LNCaP clone FGC (cell line): ENCODE measurements around the gene EFNB3.

Experiments
- DNase-seq: peaks from one replicate; pipeline ENCODE4 v3.0.0-alpha.2; 2011; ENCODE audit warnings: low read depth
- H3K4me3 ChIP-seq: 2 replicates; pipeline ENCODE4 v1.5.1; 2011; ENCODE audit warnings: mild to moderate bottlenecking, low read depth, low read length, control low read depth
- TF ChIP-seq, protein P1 (sequence below): IDR thresholded peaks from 2 replicates; pipeline ENCODE4 v1.5.1; 2012; ENCODE audit warnings: mild to moderate bottlenecking; ENCODE audit not compliant: control insufficient read depth, insufficient read depth; ENCODE audit errors: extremely low read depth

The EFNB3 gene

DNA sequence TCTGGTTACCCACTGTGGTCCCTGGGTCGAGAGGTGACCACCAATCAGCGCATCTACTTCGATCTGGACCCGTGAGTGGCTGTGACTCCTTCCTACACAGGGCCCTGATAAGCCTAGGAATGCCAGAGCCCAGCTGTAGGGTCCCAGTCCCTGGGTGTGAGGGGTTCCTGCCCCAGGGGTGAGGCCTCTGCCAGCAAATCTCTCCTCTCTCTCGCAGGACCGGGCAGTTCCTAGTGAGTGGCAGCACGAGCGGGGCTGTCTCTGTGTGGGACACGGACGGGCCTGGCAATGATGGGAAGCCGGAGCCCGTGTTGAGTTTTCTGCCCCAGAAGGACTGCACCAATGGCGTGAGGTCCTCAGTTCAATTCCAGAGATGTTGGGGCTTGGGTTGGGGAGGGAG is 2.2 kb upstream of the EFNB3 start:
- DNase-seq: no peak
- no peak overlapping the region for H3K4me3 ChIP-seq
- TF ChIP-seq, protein P1, sequence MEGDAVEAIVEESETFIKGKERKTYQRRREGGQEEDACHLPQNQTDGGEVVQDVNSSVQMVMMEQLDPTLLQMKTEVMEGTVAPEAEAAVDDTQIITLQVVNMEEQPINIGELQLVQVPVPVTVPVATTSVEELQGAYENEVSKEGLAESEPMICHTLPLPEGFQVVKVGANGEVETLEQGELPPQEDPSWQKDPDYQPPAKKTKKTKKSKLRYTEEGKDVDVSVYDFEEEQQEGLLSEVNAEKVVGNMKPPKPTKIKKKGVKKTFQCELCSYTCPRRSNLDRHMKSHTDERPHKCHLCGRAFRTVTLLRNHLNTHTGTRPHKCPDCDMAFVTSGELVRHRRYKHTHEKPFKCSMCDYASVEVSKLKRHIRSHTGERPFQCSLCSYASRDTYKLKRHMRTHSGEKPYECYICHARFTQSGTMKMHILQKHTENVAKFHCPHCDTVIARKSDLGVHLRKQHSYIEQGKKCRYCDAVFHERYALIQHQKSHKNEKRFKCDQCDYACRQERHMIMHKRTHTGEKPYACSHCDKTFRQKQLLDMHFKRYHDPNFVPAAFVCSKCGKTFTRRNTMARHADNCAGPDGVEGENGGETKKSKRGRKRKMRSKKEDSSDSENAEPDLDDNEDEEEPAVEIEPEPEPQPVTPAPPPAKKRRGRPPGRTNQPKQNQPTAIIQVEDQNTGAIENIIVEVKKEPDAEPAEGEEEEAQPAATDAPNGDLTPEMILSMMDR: no peak

DNA sequence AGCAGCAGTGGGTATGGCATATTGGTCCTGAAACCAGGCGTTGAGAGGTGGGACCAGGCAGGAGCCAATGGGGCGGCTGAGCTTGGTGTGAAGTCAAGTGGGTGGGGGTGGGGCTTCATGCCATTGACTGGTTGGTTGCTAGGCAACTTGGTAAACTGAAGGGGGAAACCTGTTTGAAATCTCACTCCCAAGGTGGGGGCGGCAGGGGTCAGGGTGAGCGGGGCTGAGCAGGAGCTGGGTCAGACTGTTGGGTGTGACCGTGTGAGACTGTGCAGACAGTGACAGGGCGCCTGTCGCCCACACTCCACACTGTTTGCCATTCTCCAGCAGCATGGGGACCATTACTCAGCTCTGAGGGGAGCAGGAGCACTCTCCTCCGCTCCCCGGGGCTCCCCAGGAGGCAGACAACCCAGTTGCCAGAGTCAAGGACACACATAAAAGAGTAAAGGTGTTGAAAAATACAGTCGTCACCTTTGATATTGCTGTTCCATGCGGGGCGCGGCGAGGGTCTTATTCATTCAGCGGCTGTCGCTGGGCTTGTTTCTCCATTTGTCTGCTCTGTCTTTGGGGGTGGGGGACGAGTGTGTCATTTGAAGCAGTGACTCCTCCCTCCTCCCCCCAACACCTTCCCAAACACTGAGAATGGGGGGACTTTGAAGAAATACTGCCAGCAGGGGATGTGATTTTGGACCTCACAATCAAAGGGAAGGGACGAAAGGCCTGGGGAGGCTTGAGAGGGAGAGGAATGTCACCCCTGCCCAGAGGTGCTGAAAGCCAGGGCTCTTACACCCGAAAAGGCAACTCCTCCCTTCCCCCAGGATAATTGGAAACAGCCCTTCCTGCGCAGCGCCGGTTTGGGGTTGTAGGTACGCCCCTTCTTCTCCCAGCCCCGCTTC is 1.2 kb upstream of the EFNB3 start:
- no peak for DNase-seq
- peak overlapping the region; percentile 44 for H3K4me3 ChIP-seq
- TF ChIP-seq, protein P1: no peak

DNA sequence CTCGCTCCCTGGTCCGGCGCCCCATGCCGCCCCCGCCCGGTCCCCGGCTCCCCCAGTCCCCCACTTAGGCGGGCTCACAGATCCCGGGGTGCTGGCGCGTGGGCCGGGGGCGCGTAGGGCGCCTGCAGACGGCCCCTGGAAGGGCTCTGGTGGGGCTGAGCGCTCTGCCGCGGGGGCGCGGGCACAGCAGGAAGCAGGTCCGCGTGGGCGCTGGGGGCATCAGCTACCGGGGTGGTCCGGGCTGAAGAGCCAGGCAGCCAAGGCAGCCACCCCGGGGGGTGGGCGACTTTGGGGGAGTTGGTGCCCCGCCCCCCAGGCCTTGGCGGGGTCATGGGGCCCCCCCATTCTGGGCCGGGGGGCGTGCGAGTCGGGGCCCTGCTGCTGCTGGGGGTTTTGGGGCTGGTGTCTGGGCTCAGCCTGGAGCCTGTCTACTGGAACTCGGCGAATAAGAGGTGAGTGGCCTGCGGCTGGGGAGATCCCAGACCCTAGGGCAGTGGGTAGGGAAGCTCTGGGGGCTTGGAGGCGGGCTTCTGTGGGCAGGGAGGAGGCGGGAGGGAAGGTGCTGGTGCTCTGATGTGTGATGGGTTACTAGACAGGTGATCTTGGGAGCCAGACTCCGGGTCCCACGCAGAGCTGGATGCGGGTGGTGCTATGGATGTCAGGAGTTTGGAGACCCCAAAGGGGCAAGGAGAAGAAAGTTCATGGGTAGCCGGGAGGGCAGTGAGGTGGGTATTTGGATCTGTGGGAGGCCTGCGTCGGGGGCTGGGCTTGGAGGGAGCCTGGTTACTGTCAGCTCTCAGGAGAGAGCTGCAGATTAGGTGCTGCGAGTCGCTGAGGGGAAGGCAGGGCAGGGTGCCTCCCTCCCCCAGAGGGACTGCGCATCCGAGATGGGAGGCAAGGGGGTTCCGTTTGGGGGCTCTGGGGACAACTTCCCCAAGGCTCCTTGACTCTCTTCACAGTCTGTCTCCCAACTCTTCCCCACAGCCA is 560 bp downstream of the EFNB3 start:
- TF ChIP-seq, protein P1: no peak
- peak overlapping the region; percentile 44 for H3K4me3 ChIP-seq
- no peak for DNase-seq

DNA sequence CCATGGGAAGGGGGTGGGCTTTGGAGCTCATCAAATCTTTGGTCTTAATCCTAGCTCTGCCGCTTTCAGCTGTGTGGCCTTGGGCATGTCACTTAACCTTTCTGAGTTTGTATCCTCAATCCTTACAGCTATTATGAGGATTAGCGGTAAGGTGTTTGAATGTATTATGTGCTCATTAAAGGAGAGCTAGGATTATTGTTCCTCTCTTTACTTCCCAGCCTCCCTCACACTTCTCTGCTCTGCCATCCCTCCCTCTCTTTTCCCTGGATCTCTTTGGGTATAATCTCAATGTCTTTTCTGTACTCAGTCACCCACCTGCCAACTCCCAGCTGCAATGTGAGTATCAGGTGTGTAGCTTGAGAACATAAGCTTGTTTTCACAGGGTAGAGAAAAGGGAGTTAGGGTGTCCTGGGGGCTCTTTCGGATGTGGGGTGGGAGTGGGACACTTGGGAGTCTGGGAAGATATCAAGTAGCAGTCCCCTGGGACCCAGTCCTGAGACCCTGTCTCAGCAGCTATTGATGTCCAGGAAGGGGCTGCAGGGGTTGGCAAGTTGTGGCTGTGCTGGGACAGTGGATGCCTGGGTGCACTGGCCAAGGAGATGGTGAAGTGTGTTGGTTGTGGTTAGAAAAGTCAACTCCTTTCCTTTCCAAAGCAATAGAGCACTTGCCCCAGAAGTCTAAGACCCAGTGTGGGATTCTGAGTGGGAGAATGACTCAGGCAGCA is 1.8 kb downstream of the EFNB3 start:
- TF ChIP-seq, protein P1: no peak
- DNase-seq: no peak
- H3K4me3 ChIP-seq: no peak overlapping the region

DNA sequence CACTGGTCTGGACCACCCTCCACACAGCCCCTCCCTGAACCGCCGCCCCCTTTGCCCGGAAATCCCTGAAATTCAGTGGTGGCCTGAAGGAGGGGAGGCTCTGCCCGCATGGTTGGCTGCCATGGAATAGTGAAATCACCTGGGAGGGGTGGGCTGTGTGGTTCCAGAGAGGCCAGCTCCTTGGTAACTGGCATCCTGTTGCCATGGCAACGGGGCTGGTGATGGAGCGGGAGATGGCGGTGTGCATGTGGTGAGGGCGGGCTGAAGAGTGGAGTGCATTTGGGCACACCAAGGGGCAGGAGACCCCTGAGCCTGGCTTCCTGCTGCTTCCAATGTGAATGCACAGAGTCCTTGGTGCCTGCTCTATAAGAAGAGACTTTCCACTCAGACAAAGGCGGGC is 2.4 kb downstream of the EFNB3 start:
- TF ChIP-seq, protein P1: no peak
- no peak for DNase-seq
- H3K4me3 ChIP-seq: no peak overlapping the region
